Fibroblast of lung (primary cell): ENCODE results near the gene KCNT1.

Experiments
- CTCF ChIP-seq, 2 donors: IDR thresholded peaks in 1 of 2; conservative IDR thresholded peaks in 1 of 2; 1 replicate in 1 of 2; 2 replicates in 1 of 2; pipeline ENCODE4 v1.5.1; 2011 to 2012; ENCODE audit warnings: low read length in 2 of 2, control low read depth in 1 of 2, inconsistent platforms in 1 of 2, low read depth in 1 of 2, mild to moderate bottlenecking in 1 of 2
- EZH2 ChIP-seq: IDR thresholded peaks from 2 replicates; pipeline ENCODE4 v1.5.1; 2012; ENCODE audit warnings: low read length, control low read depth, mild to moderate bottlenecking; ENCODE audit errors: missing control alignments

DNA sequence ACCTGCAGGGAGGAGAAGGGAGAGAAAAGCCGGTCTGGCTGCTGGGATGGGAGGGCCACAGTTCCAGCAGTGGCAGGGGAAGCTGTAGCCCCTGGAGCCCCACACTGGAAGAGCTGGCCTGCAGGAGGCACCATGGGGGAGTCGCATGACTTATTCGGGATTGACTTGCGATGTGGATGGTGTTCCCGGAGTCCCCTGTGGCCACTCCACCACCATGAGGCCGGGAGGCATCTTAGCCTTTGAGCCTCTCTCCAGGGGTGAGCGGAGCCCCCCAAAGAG, 92.0 kb downstream of the KCNT1 start:
- no peak for TF ChIP-seq CTCF (conservative IDR thresholded peaks at IDR 0.05 in 1 of 2, IDR thresholded peaks at IDR 0.05 in 1 of 2; ENCODE audit: low read depth in 1 of 2, low read length in 2 of 2)
- TF ChIP-seq EZH2, result no peak
